ENCODE data around the gene HSF5. TPM values are rescaled to one million over a fixed set of nuclear protein-coding genes. Genes with fewer than 3 reads are reported as not detected.
A peak's percentile ranks its signal among the peaks of the same experiment; 100 is the strongest.

The HSF5 gene
- polyA plus RNA-seq, 3 donors from 2014 or later, result 0.16 TPM; not detected in 2

- peaks cover 0 to 7% (median 0%) of the 10 kb centered on the region in 3 donors for H3K27me3 Mint-ChIP-seq (ENCODE audit: low read depth in 3 of 3)
- peak overlapping the region; percentile 85 to 92 (median 88) for H3K27ac Mint-ChIP-seq
These were observed 107.7 kb downstream of the HSF5 start for GRCh38 chr17:58380207-58381123.

DNA sequence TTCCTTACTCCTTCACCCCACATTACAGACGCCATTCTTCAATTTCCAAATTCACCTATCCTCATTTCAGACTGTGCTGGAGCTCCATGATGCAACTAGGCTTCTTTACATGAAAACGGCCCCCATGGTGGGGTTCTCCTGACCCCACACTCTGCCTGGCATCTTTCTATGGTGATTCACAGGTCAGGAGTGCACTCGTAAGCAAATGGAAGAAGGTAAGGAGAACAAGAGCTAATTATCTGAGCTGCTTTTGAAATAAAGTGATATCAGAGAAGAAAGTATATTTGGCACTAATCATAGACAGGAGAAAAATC lies 108.7 kb downstream of the HSF5 start:
- Mint-ChIP-seq H3K4me3 (peak overlapping the region; percentile 33 to 82 (median 69)), H3K4me1 (peaks cover 59 to 64% of the 10 kb centered on the region in 2 donors), H3K27ac (peak overlapping the region; percentile 85 to 92 (median 88)), H3K9me3 (no peaks in the 10 kb centered on the region), H3K27me3 (ENCODE audit: low read depth in 3 of 3) (peaks cover 0 to 7% (median 0%) of the 10 kb centered on the region in 3 donors), H3K36me3 (peaks cover 5 to 6% (median 5%) of the 10 kb centered on the region in 3 donors)
- no peak for DNase-seq

More at GRCh38 chr17:58380207-58381123, 107.7 kb downstream of the HSF5 start:
- Mint-ChIP-seq H3K4me3 (peak overlapping the region; percentile 69 to 82 (median 74)), H3K36me3 (no peaks in the 10 kb centered on the region), H3K9me3 (no peaks in the 10 kb centered on the region), H3K4me1 (peaks cover 69 to 73% of the 10 kb centered on the region in 2 donors)
- peak; percentile 20 to 41 (median 31) for DNase-seq

GRCh38 chr17:58378733-58379510 lies 109.3 kb downstream of the HSF5 start:
- no peak for DNase-seq
- Mint-ChIP-seq H3K4me1 (peaks cover 53 to 59% of the 10 kb centered on the region in 2 donors), H3K36me3 (peaks cover 5 to 7% (median 5%) of the 10 kb centered on the region in 3 donors), H3K27me3 (ENCODE audit: low read depth in 3 of 3) (peaks cover 0 to 7% (median 0%) of the 10 kb centered on the region in 3 donors), H3K27ac (peak overlapping the region; percentile 85 to 92 (median 88)), H3K9me3 (no peaks in the 10 kb centered on the region), H3K4me3 (peak overlapping the region in 4 of 5 donors; percentile 33 to 82 (median 54))

- Mint-ChIP-seq H3K4me1 (peaks cover 49 to 52% of the 10 kb centered on the region in 2 donors), H3K27me3 (ENCODE audit: low read depth in 3 of 3) (peaks cover 0 to 8% (median 0%) of the 10 kb centered on the region in 3 donors), H3K9me3 (no peaks in the 10 kb centered on the region), H3K4me3 (no peak overlapping the region), H3K27ac (no peak overlapping the region), H3K36me3 (peaks cover 5 to 14% (median 6%) of the 10 kb centered on the region in 3 donors)
- DNase-seq, result no peak
These were observed 110.5 kb downstream of the HSF5 start for GRCh38 chr17:58377661-58378060.

GRCh38 chr17:58377093-58377601 lies 111.1 kb downstream of the HSF5 start:
- DNase-seq, result no peak
- H3K4me3 Mint-ChIP-seq, result no peak overlapping the region
- H3K27me3 Mint-ChIP-seq (ENCODE audit: low read depth in 3 of 3), result peaks cover 0 to 10% (median 0%) of the 10 kb centered on the region in 3 donors
- H3K9me3 Mint-ChIP-seq, result no peaks in the 10 kb centered on the region
- H3K4me1 Mint-ChIP-seq, result peaks cover 49 to 52% of the 10 kb centered on the region in 2 donors
- H3K27ac Mint-ChIP-seq, result peak overlapping the region in 1 of 6 donors; percentile 31
- H3K36me3 Mint-ChIP-seq, result peaks cover 5 to 18% (median 10%) of the 10 kb centered on the region in 3 donors

GRCh38 chr17:58376472-58377000 lies 111.7 kb downstream of the HSF5 start:
- DNase-seq, result no peak
- Mint-ChIP-seq H3K36me3 (peaks cover 5 to 18% (median 10%) of the 10 kb centered on the region in 3 donors), H3K27me3 (ENCODE audit: low read depth in 3 of 3) (peaks cover 0 to 6% (median 0%) of the 10 kb centered on the region in 3 donors), H3K4me3 (no peak overlapping the region), H3K4me1 (peaks cover 49 to 52% of the 10 kb centered on the region in 2 donors), H3K27ac (no peak overlapping the region), H3K9me3 (no peaks in the 10 kb centered on the region)

- no peaks in the 10 kb centered on the region for H3K9me3 Mint-ChIP-seq
- peaks cover 0 to 6% (median 0%) of the 10 kb centered on the region in 3 donors for H3K27me3 Mint-ChIP-seq (ENCODE audit: low read depth in 3 of 3)
- no peak overlapping the region for H3K4me3 Mint-ChIP-seq
- no peak overlapping the region for H3K27ac Mint-ChIP-seq
- H3K36me3 Mint-ChIP-seq, result peaks cover 5 to 18% (median 10%) of the 10 kb centered on the region in 3 donors
- H3K4me1 Mint-ChIP-seq, result peaks cover 49 to 52% of the 10 kb centered on the region in 2 donors
- no peak for DNase-seq
These were observed 112.4 kb downstream of the HSF5 start for GRCh38 chr17:58375811-58376210.

GRCh38 chr17:58375256-58375655 lies 113.0 kb downstream of the HSF5 start:
- no peak overlapping the region for H3K27ac Mint-ChIP-seq
- DNase-seq, result no peak

GRCh38 chr17:58373923-58374322 lies 114.3 kb downstream of the HSF5 start:
- H3K4me3 Mint-ChIP-seq, result no peak overlapping the region
- no peaks in the 10 kb centered on the region for H3K9me3 Mint-ChIP-seq
- H3K27me3 Mint-ChIP-seq (ENCODE audit: low read depth in 3 of 3), result peaks cover 0 to 3% (median 0%) of the 10 kb centered on the region in 3 donors
- H3K4me1 Mint-ChIP-seq, result peaks cover 48 to 52% of the 10 kb centered on the region in 2 donors
- peak overlapping the region in 2 of 6 donors; percentile 40 to 46 for H3K27ac Mint-ChIP-seq
- peaks cover 5 to 24% (median 10%) of the 10 kb centered on the region in 3 donors for H3K36me3 Mint-ChIP-seq
- no peak for DNase-seq

More at GRCh38 chr17:58375256-58375655, 113.0 kb downstream of the HSF5 start:
- H3K27me3 Mint-ChIP-seq (ENCODE audit: low read depth in 3 of 3), result peaks cover 0 to 6% (median 0%) of the 10 kb centered on the region in 3 donors
- H3K4me1 Mint-ChIP-seq, result peaks cover 49 to 52% of the 10 kb centered on the region in 2 donors
- peaks cover 5 to 18% (median 10%) of the 10 kb centered on the region in 3 donors for H3K36me3 Mint-ChIP-seq
- H3K4me3 Mint-ChIP-seq, result no peak overlapping the region
- H3K9me3 Mint-ChIP-seq, result no peaks in the 10 kb centered on the region

- Mint-ChIP-seq H3K9me3 (no peaks in the 10 kb centered on the region), H3K4me3 (no peak overlapping the region), H3K36me3 (peaks cover 5 to 25% (median 10%) of the 10 kb centered on the region in 3 donors), H3K4me1 (peaks cover 49% of the 10 kb centered on the region in 2 donors), H3K27me3 (ENCODE audit: low read depth in 3 of 3) (peaks cover 0 to 3% (median 0%) of the 10 kb centered on the region in 3 donors), H3K27ac (peak overlapping the region in 2 of 6 donors; percentile 72 to 84)
- DNase-seq, result no peak
These were observed 115.2 kb downstream of the HSF5 start for GRCh38 chr17:58373003-58373402.

GRCh38 chr17:58371300-58371950 lies 116.8 kb downstream of the HSF5 start:
- DNase-seq, result no peak

DNA sequence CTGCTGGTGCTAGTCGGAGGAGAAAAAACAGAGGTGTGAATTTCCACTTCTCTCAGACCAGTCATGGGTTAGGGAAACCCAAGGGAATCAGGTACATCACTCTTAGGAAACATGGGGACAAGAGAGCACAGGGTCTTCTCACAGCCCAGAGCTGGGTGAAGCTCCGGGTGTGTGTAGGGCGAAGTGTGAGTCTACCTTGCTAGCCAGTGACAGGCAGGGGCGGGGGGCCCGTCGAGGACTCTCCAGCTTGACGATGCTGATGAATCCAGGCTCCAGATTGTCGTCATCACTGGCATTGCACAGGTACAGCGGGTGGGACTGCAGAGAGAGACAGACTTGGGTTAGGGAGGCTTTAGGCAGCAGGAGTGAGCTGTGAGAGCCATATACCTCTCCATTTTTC lies 117.5 kb downstream of the HSF5 start:
- peaks cover 0 to 3% (median 0%) of the 10 kb centered on the region in 3 donors for H3K27me3 Mint-ChIP-seq (ENCODE audit: low read depth in 3 of 3)
- no peak for DNase-seq
- peaks cover 5 to 25% (median 10%) of the 10 kb centered on the region in 3 donors for H3K36me3 Mint-ChIP-seq
- H3K27ac Mint-ChIP-seq, result peak overlapping the region; percentile 64 to 93 (median 90)
- H3K4me3 Mint-ChIP-seq, result peak overlapping the region; percentile 77 to 93 (median 89)
- H3K9me3 Mint-ChIP-seq, result no peaks in the 10 kb centered on the region
- H3K4me1 Mint-ChIP-seq, result peaks cover 49 to 57% of the 10 kb centered on the region in 2 donors

More at GRCh38 chr17:58371300-58371950, 116.8 kb downstream of the HSF5 start:
- peak overlapping the region; percentile 64 to 93 (median 87) for H3K27ac Mint-ChIP-seq
- H3K4me1 Mint-ChIP-seq, result peaks cover 49 to 57% of the 10 kb centered on the region in 2 donors
- H3K4me3 Mint-ChIP-seq, result peak overlapping the region; percentile 46 to 93 (median 78)
- peaks cover 0 to 3% (median 0%) of the 10 kb centered on the region in 3 donors for H3K27me3 Mint-ChIP-seq (ENCODE audit: low read depth in 3 of 3)
- no peaks in the 10 kb centered on the region for H3K9me3 Mint-ChIP-seq
- H3K36me3 Mint-ChIP-seq, result peaks cover 5 to 25% (median 10%) of the 10 kb centered on the region in 3 donors

Measured in immature natural killer cell (primary cell).